Forelimb muscle (tissue), 1 donor: ENCODE results near the gene FOXK2. TPM values are rescaled to one million over a fixed set of nuclear protein-coding genes. Genes with fewer than 3 reads are reported as not detected.

Source experiments
- DNase-seq: peaks from one replicate; pipeline ENCODE4 v3.0.0-alpha.2; 2013; ENCODE audit warnings: low read depth
- polyA plus RNA-seq: library from polyadenylated mRNA; unstranded; fragments of 120-200 nt; gene quantifications from one replicate; pipeline ENCODE4 v1.2.1, GENCODE V29; 2013; ENCODE audit not compliant: insufficient read length

Gene FOXK2
- 37.9 TPM for polyA plus RNA-seq

GRCh38 chr17:82518826-82519810 is at the start of gene FOXK2:
Gene FOXK2 (plus strand): TSS chr17:82519732. CDS start chr17:82519889, 157 bp downstream.
- DNase-seq = peak; percentile 90

- no peak for DNase-seq
These were observed 49.5 kb upstream of the FOXK2 start for GRCh38 chr17:82470065-82470464.

DNA sequence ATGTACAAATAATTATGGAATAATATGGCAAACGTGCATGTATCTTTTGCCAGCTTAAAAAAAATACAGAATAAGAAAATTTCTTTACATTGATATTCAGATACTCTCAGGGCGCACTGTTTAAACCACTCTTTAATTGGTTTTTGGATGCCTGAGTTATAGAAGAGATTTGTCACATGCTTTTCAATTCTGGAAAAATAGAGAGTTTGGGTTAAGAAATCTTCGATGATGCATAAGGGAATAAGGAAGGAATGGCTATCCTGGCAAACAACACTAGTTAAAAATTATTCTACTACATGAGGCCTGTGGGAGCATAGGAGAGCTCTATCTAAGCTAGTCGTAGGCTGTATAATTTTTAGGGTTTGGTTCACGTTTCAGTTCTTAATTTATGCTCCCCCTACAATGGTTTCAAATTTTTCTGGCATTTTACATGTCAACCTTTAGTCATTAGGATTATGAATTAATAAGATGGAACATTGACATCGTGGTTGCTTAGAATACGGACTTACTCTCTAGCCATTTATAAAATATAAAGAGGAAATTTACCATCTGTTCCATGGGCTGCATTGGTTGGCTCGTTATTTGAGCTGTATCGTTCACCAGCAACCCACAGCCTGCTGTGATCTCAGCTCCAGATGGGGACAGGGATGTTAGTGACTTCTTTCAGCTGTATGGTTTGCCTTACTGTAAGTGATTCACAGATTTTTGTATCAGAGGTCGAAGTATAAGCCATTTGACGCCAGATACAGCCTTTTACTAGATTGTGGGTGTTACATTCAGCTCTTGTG is 45.1 kb upstream of the FOXK2 start:
- no peak for DNase-seq

DNA sequence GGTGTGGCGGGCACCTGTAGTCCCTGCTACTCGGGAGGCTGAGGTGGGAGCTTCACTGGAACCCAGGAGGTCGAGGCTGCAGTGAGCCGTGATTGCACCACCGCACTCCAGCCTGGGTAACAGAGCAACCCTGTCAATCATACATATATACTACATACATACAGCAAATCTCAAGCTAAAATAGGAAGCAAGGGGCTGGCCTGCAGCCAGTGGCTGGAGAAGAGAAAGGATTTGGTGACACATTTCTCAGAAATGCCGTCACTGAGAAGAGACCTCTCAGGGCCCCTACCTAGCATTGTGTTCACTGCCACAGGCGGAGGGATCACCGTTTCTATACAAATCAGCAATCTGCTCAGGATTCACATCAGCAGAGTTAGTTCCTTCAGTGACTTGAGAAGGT is 44.1 kb upstream of the FOXK2 start:
- no peak for DNase-seq

GRCh38 chr17:82477934-82478333 is 41.6 kb upstream of the FOXK2 start:
- no peak for DNase-seq

- no peak for DNase-seq
These were observed 39.9 kb upstream of the FOXK2 start for GRCh38 chr17:82479602-82480001.

- DNase-seq = no peak
These were observed 39.2 kb upstream of the FOXK2 start for GRCh38 chr17:82480318-82480717.

DNA sequence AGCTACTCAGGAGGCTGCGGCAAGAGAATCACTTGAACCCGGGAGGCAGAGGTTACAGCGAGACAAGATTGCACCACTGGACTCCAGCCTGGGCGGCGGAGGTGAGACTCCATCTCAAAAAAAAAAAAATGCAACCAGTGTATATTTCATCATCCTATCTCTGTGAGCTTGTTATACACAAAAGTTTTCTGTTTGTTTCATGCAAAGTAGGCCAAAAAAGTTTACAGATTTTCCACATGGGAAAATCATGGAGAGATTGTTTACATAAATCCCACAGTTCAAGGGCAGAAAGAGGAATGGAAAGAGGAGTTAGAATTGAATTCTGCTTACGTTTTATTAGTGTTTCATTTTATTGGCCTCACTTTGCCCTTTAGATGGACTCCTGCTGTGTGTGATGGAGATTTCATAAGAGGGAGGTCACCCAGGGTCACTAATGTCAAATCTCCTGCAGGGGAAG is 36.3 kb upstream of the FOXK2 start:
- no peak for DNase-seq

GRCh38 chr17:82483836-82484235 is 35.7 kb upstream of the FOXK2 start:
- no peak for DNase-seq

- DNase-seq = no peak
These were observed 33.1 kb upstream of the FOXK2 start for GRCh38 chr17:82486231-82487094.

DNA sequence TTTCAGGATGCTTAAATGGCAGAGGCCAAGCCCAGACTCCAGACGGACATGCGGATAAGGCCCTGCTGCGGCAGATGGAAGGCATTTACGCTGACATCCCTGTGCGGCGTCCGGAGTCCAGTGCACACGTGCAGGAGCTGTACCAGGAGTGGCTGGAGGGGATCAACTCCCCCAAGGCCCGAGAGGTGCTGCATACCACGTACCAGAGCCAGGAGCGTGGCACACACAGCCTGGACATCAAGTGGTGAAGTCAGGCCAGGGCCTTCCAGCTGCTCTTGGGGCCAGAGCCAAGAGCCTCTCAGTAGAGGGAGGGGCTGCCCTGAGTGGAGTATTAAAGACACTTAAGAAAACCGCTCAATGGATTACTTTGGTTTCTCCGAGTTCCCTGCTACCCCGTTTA is 31.6 kb upstream of the FOXK2 start:
- no peak for DNase-seq

DNA sequence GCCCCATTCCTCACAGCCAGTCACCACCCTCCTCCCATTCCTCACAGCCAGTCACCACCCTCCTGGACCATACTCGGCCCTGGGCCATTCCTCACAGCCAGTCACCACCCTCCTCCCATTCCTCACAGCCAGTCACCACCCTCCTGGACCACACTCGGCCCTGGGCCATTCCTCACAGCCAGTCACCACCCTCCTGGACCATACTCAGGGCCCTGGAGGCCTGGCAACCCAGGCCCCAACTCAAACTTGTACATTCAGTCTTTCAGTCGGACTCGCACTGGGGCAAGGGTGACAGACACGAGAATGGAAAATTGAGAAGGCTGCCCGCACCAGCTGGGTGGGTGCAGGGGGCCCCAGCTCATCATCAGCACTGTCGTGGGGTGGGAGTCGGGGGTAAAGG is 30.4 kb upstream of the FOXK2 start:
- DNase-seq = no peak

- DNase-seq = no peak
These were observed 29.6 kb upstream of the FOXK2 start for GRCh38 chr17:82489851-82490511.

DNA sequence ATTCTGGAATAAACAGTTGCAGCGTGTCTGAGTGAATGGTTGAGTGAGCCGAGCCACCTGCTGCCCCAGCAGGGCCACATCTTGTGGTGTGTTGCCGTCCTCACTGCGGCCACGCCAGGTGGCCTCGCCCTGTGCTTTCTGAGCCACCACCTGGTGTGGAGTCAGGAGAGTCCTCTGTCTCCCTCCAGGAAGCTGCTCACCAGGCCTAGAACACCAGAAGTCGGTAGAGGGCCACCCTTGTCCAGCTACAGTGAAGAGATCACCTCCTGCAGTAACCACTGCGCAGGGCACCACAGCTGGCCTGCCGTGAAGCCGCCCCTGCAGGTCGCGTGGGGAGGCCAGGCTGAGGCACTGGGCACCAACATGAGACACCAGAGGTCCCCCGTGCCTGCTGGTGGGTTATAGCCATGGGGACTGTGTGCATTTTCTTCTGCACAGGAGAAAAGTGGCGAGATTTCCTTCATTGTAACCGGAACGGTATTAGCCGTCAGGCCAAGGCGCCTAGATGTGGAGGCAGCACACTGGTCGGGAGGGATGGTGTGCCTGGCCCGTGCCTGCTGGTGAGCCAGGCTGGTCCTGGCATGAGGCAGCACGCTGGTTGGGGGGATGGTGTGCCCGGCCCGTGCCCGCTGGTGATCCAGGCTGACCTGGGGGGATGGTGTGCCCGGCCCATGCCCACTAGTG is 28.9 kb upstream of the FOXK2 start:
- no peak for DNase-seq

DNA sequence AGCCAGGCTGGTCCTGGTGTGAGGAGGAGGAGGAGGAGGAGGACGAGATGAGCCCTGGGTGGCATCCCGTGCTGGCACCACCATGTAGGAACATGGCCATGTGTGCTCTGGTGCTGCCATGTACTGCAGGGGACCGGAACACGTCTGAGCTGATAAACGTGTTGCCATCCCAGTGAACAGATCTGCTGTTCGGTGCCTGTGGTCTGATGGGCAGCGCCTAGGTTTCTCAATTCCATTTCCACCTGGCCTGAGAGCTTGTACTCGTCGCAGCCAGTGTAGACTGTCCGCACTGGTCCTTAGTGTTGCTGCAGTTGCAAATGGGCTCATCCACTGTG is 28.4 kb upstream of the FOXK2 start:
- DNase-seq = no peak

- no peak for DNase-seq
These were observed 28.0 kb upstream of the FOXK2 start for GRCh38 chr17:82491533-82491932.

- no peak for DNase-seq
These were observed 26.8 kb upstream of the FOXK2 start for GRCh38 chr17:82492643-82493225.

- no peak for DNase-seq
These were observed 26.2 kb upstream of the FOXK2 start for GRCh38 chr17:82493226-82493781.

GRCh38 chr17:82494236-82495055 is 25.1 kb upstream of the FOXK2 start:
- peak; percentile 76 for DNase-seq
